GM12891 (cell line): ENCODE data around the gene UBXN4.
"Not testable (repeated sequence)": the region's sequence is repeated elsewhere in the genome, so short reads cannot be mapped to it uniquely, and the experiment has no call there.

Experiments
- DNase-seq: peaks from one replicate; pipeline ENCODE4 v3.0.0; 2011; ENCODE audit warnings: low spot score; ENCODE audit not compliant: insufficient read length
- FAIRE-seq: peaks from 2 replicates; lab custom pipeline; 2011; peaks lifted over from hg19 to GRCh38; lab: Jason Lieb, UNC
- PAX5 ChIP-seq: IDR thresholded peaks from 2 replicates; pipeline ENCODE4 v1.6.1; 2011; ENCODE audit warnings: low read length, moderate library complexity, mild to moderate bottlenecking; ENCODE audit not compliant: insufficient read depth, severe bottlenecking
- POLR2A ChIP-seq: IDR thresholded peaks from 2 replicates; pipeline ENCODE4 v1.6.1; 2011; ENCODE audit warnings: low read depth, low read length, control low read depth
- POLR2AphosphoS5 ChIP-seq: IDR thresholded peaks from 2 replicates; pipeline ENCODE4 v1.6.1; 2011; ENCODE audit warnings: low read depth, low read length, control low read depth
- POU2F2 ChIP-seq: IDR thresholded peaks from 2 replicates; pipeline ENCODE4 v1.6.1; 2011; ENCODE audit warnings: low read depth, mild to moderate bottlenecking, control low read depth, low read length, moderate library complexity
- SPI1 ChIP-seq: IDR thresholded peaks from 2 replicates; pipeline ENCODE4 v1.6.1; 2011; ENCODE audit warnings: low read depth, low read length, control low read depth
- TAF1 ChIP-seq: IDR thresholded peaks from 2 replicates; pipeline ENCODE4 v1.6.1; 2011; ENCODE audit warnings: low read depth, low read length, control low read depth

Gene UBXN4

DNA sequence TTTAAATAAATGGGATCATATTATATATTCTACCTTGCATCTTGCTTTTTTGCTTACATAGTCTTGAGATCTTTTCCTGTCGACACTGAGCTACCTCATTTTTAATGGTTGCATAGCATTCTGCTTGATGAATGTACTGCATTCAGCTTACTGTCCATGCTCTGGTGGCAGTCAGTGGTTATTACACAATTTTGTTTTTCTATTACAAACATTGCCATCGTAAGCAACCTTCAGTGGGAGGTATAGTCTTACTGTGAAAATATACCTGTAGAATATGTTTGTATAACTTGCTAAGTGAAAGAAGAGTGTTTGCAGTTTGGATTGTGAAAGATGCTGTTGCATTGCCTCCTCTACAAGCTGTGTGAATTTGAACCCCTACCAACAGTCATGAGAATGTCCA is 43.4 kb downstream of the UBXN4 start:
- DNase-seq (no peak), FAIRE-seq (peak; percentile 64)
- no peak for TF ChIP-seq POLR2A
- TF ChIP-seq POU2F2 = no peak
- no peak for TF ChIP-seq TAF1
- TF ChIP-seq SPI1 = no peak
- TF ChIP-seq PAX5 = no peak
- no peak for TF ChIP-seq POLR2AphosphoS5

- DNase-seq (no peak), FAIRE-seq (no peak)
- TF ChIP-seq POLR2A (no peak), TAF1 (no peak), SPI1 (no peak), POLR2AphosphoS5 (no peak), POU2F2 (no peak), PAX5 (no peak)
Observed at GRCh38 chr2:135786823-135787222, 45.2 kb downstream of the UBXN4 start.

- DNase-seq = no peak
- no peak for FAIRE-seq
- TF ChIP-seq POLR2A (no peak), SPI1 (no peak), TAF1 (no peak), POLR2AphosphoS5 (no peak), POU2F2 (no peak), PAX5 (no peak)
Observed at GRCh38 chr2:135790423-135790822, 48.8 kb downstream of the UBXN4 start.

DNA sequence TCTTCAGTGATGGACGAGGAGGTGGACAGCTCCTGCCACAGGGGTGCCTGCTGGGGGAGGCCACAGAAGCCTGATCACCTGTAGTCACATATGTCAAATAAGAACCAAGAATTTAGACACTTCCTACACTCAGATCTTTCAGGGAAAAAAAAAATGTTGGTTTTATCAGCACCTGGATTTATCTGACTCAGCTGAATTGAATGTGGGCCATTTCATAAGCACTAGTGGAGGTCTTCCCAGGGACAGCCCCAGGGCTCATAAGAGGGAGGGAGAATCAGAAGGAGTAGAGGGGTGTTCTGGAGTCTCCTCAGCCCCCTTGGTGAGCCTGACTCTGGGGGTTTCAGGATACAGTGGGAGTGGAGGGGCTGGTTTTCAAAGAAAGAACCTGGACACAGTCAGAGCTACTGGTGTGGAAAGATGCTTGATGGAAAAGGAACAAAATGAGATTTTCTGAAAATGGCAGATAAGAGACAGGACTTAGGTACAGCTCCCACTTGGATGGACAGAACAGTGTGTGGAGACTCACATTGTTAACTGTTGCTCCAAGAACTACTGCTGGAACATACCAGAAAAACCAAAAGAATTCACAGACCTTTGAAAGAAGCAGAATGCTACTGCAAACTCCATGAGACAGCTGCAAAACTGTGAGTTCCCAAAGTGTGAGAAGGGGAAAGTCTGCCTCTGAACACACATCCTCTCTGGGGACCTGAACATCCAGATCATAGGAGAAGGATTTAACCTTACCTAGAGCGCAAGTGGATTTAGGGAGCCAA is 49.9 kb downstream of the UBXN4 start:
- DNase-seq (no peak), FAIRE-seq (no peak)
- TF ChIP-seq POLR2A (no peak), SPI1 (no peak), PAX5 (no peak), POU2F2 (no peak), TAF1 (no peak), POLR2AphosphoS5 (no peak)

GRCh38 chr2:135792401-135793150 is 50.9 kb downstream of the UBXN4 start:
- DNase-seq = no peak
- TF ChIP-seq PAX5 = no peak
- no peak for TF ChIP-seq POLR2AphosphoS5
- TF ChIP-seq TAF1 = no peak
- no peak for TF ChIP-seq POLR2A
- TF ChIP-seq POU2F2 = no peak
- TF ChIP-seq SPI1 = no peak
- FAIRE-seq = peak; percentile 58

DNA sequence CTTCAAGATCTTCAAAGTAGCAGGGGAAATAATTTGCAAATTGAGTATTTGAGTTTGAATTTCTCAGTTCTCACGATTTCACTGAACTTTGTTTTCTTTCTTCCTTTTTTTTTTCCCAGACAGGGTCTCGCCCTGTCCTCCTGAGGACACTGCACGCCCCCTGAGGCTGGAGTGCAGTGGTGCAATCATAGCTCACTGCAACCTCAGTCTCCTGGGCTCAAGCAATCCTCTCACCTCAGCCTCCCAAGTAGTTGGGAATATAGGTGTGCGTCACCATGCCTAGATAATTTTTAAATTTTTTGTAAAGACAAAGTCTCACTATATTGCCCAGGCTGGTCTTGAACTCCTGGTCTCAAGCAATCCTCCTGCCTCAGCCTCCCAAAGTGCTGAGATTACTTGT is 54.0 kb downstream of the UBXN4 start:
- FAIRE-seq, DNase-seq: not testable (repeated sequence)

- FAIRE-seq = no peak
Observed at GRCh38 chr2:135796606-135797005, 55.0 kb downstream of the UBXN4 start.

DNA sequence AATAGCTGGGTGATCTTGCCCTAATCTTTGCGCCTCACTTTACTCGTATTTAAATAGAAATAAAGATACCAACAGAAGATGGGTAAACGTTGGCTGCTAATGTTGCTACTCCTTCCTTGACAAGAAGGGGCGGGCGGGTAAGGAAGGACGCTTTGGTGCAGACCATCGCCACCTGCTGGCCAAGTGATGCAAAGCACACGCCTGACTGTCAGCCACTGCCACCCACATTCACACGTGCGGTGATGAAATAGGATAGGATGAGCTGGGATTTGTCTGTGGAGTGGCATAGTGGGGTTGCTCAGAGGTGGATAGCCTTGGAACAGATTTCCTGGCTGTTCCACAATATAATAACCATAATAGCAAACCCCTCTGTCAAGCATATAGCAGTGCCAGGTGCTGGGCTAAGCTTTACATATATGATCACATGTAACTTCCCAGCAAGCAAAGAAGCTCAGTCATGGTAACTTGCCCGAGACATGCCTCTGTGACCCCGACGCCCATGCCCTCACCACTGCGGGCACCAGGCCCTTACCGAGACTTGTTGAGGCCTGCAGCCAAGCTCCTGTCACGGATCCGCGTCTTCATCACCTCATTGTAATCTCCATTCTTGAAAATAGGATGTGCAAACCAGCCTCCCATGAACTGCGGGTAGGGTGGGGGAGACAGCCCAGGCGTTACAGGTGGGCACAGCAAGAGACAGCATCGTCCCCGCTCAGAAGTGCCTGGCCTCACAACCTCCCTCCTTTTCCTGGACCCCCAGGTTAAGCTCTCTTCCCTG is 56.0 kb downstream of the UBXN4 start:
- TF ChIP-seq SPI1 (no peak), POLR2A (no peak), POLR2AphosphoS5 (no peak), POU2F2 (no peak), TAF1 (no peak), PAX5 (no peak)
- DNase-seq = peak; percentile 67
- peak; percentile 99 for FAIRE-seq

More at GRCh38 chr2:135796606-135797005, 55.0 kb downstream of the UBXN4 start:
- no peak for DNase-seq
- no peak for TF ChIP-seq SPI1
- no peak for TF ChIP-seq PAX5
- TF ChIP-seq TAF1 = no peak
- no peak for TF ChIP-seq POU2F2
- no peak for TF ChIP-seq POLR2AphosphoS5
- no peak for TF ChIP-seq POLR2A

GRCh38 chr2:135798275-135798705 is 56.6 kb downstream of the UBXN4 start:
- no peak for FAIRE-seq
- no peak for DNase-seq
- no peak for TF ChIP-seq POU2F2
- no peak for TF ChIP-seq PAX5
- no peak for TF ChIP-seq POLR2AphosphoS5
- no peak for TF ChIP-seq TAF1
- no peak for TF ChIP-seq SPI1
